ENCODE measurements around the gene ERC2.

ERC2 gene

GRCh38 chr3:55572816-55573215, 895.5 kb downstream of the ERC2 start:
- no peak for DNase-seq (ENCODE audit: low read depth in 2 of 2, low spot score in 1 of 2)

DNA sequence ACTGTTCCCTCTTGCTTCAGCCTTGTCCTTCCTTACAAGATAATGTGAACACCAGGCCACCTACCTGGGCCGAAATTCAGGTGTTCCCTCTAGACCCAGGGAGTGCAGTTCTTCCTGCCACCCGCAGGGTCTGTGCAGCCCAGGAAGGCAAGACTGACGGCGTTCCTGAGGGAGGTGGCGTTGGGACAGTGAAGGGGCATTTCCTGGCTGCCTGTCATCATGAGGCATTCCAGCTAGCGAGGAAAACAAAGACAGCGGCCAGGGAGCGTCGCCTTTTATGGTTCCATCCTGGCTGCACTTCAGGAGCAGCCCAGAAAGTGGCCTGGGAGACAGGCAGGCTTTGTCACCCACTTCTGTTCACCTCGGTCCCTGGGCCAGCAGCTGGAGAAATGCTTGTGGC, 896.4 kb downstream of the ERC2 start:
- DNase-seq (ENCODE audit: low read depth in 2 of 2, low spot score in 1 of 2), result no peak

- DNase-seq (ENCODE audit: low read depth in 2 of 2, low spot score in 1 of 2), result no peak
Measured at GRCh38 chr3:55571216-55571813, 897.0 kb downstream of the ERC2 start.

GRCh38 chr3:55570271-55570711, 898.0 kb downstream of the ERC2 start:
- DNase-seq (ENCODE audit: low read depth in 2 of 2, low spot score in 1 of 2), result no peak

DNA sequence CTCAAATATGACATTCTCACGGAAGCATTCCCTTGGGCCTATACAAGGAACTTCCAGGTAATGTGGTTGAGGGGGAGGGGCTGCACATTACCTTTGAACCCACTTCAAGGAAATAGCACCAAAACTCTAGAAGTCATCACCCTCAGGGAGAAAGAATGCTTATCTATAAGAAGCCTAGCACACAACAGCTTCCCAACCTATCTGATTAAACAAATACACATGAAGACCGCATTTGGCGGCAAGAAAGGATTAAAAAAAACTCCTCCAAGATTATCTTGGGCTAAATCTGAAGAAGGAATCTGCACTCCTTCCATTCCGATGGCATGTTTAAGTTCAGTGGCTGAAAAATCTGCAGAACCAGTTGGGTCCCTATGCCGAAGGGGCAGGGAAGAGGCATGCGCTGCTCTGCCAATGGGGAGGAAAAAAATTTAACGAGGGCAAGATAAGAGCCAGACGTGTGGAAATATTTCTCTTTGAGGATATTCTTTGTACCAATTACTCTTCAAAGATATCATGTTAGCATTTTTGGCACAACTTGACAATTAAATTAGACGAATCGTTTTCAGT, 899.2 kb downstream of the ERC2 start:
- DNase-seq (ENCODE audit: low read depth in 2 of 2, low spot score in 1 of 2), result no peak

DNA sequence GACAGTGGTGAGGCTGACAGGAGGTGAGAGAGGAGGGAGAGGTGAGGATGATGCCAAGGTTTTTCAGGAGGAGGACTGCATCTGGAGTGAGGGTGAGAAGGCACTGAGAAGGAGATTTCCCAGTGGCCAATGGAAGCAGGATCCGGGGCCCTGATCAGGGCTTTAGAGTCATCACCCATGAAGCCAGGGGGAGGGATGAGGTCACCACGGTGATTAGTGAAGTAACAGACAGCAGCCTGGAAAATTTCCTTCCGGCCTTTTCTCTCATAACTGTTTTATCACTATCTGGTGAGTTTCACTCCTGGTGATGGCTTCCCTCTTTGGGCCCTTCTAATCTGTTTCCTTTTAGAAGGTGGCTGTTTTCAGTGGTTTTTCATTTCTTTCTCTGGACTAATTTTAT, 900.7 kb downstream of the ERC2 start:
- DNase-seq (ENCODE audit: low read depth in 2 of 2, low spot score in 1 of 2), result no peak

GRCh38 chr3:55567121-55567520, 901.1 kb downstream of the ERC2 start:
- no peak for DNase-seq (ENCODE audit: low read depth in 2 of 2, low spot score in 1 of 2)

DNA sequence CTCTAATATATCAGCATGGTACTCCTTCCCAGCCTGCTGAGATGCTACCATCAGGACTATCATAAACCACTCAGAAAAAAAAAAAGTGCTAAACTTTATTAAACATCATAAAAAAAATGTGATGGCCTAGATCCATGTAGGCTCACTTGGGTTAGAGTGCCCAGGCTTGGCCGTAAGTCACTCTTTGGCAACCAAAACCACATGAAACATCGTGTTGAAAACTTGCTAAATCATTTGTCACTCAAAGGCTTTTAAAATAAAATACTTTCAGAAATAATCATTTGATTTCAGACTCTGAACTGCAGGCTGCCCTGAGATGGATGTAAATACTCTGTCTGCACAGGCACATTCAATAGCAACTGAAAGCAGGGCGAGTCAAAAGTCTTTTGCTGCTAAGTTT, 902.7 kb downstream of the ERC2 start:
- DNase-seq (ENCODE audit: low read depth in 2 of 2, low spot score in 1 of 2), result no peak

DNA sequence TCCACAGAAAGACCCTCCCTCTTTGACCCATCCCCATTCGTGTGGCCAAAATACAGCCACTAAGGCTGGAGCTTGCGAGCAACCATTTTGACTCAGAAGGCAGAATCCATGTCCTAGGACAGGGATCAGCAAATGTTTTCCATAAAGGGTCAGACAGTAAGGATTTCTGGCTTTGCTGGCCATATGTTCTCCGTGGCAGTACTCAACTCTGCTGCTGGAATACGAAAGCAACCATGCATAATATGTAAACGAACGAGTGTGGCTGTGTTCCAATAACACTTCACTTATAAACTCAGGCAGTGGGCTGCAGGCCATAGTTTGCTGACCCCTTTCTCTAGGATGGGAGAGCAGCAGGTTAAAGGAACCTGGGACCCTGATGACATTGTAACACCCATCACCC, 903.5 kb downstream of the ERC2 start:
- DNase-seq (ENCODE audit: low read depth in 2 of 2, low spot score in 1 of 2), result no peak

- DNase-seq (ENCODE audit: low read depth in 2 of 2, low spot score in 1 of 2), result no peak
Measured at GRCh38 chr3:55562700-55563099, 905.6 kb downstream of the ERC2 start.

- DNase-seq (ENCODE audit: low read depth in 2 of 2, low spot score in 1 of 2), result no peak
Measured at GRCh38 chr3:55559500-55560423, 908.5 kb downstream of the ERC2 start.

DNA sequence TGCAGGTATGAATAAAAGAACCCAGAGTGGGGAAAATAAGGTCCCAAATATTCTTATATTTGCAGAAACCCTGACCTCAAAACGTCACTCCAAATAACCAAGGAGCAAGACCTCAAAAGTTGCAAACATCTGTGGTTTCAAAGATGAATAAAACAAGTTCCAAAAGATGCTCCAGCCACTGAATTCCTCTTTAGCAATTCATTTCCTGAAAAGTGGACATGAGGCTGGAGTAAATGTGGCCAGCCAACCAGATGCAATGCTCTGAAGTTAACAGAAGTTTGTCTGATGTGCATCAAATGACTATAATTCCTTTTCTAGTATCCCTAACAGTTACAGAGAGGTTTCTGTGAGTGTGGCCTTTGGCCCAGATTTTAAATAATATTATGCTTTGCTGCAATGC, 910.0 kb downstream of the ERC2 start:
- DNase-seq (ENCODE audit: low read depth in 2 of 2, low spot score in 1 of 2), result no peak

- DNase-seq (ENCODE audit: low read depth in 2 of 2, low spot score in 1 of 2), result no peak
Measured at GRCh38 chr3:55557549-55557948, 910.7 kb downstream of the ERC2 start.

DNA sequence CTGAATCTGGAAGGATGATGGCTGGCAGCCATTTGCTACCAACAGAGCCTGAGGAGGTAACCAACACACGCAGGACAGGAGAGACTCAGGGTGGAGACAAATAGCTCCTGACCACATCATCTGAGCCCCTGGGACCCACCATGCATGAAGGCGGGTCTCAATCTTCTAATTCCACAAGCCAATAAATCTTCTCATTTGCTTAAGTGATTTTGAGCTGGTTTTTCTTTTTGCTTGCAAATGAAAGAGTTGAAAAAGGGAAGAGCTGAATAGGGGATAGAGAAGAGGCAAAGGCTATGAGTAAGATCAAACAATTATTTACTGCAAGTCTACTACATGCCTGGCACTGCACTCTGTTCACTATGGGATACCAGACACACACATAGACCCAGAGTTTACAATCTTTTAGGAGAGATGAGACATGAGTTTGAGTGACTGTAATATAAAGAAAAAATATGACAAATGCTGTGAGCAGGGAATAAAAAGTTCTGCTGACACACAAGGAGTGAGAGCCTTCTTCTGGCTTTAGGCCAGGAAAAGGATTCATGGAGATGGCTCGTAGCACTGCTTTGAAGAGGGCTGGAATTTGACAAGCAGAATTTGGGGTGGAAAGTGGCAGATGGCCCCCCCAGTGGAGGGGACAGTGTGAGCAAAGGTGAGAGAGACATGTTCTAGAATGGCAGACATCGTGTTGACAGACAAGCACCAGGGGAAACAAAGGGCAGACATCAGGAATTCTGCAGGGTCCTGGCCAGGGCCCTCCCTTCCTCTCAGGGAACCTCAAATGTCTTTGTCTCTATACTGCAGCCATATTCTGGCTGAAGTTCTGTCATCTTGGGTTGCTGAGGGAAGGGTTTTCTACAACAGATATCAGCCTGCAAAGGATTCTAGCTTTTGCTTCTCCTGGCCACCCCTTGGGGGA, 911.4 kb downstream of the ERC2 start:
- no peak for DNase-seq (ENCODE audit: low read depth in 2 of 2, low spot score in 1 of 2)

DNA sequence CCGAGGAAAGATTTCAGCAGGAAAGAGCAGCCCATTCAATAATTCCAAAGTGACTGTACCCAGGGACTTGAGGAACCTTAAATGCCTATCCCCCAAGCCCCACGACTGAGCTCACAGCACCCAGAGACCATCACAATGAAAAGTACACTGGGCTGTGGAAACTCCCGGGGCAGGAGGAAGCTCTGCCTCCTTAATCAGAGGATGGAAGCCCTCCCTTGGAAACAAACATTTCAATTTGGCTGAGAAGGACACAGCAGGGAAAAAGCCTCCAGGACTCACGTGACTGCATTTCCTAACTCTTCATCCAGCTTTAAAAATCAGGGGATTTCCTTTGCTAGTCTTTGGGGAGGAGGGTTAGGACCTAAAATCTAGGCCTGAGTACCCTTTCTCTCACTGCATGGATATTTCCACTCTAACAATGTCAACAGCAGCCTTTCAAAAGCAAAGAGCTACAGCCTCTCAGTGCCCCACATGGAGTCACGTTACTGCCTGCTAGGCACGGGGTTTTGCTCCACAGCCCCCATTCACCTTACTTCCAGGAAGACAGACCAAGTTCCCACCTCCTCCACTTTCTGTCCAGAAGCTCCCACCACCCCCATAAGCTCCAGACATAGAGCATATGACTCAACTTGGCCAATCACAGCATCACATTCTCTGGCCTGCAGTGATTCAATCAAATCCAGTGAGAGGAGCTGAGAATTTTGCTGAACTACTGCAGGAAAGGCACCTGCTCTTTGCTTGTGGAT, 912.2 kb downstream of the ERC2 start:
- DNase-seq (ENCODE audit: low read depth in 2 of 2, low spot score in 1 of 2), result no peak

DNA sequence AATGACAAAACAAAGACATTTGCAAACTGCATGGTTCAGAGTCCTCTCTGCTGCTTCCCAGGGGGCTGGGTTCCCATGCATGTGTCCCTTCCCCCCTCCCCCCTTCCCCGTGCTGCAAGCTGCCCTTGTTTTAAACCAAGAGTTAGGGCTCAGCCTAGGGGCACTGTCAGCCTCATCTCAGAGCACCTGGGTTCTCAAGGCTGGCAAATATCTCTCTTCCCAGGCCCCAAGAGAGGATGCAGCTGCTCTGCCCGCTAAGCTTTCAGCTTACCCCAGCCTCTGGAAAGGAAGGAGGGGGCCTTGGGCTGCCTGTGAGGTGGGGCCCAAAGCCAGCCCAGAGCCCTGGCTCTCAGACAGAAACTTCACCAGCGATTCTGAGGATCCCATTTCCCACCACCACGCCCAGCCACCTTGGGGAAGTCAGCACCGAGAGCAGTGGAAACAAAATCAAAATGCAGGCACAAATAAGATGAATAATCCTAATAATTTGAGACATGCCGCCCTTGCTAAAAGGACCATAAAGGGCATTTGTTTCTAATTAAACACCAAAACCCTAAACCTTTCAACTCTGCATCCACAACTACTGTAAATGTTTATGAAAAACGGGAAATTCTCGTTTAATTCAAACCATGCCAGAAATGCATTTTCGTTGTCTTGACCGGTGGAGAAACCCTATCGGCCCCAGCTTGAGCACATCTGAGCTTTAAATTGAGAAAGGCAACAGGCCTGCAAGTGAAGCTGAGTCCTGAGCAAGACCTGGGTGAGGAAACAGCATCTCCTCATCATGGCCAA, 913.4 kb downstream of the ERC2 start:
- no peak for DNase-seq (ENCODE audit: low read depth in 2 of 2, low spot score in 1 of 2)

- no peak for DNase-seq (ENCODE audit: low read depth in 2 of 2, low spot score in 1 of 2)
Measured at GRCh38 chr3:55551644-55552043, 916.6 kb downstream of the ERC2 start.

- no peak for DNase-seq (ENCODE audit: low read depth in 2 of 2, low spot score in 1 of 2)
Measured at GRCh38 chr3:55549177-55549576, 919.1 kb downstream of the ERC2 start.

- DNase-seq (ENCODE audit: low read depth in 2 of 2, low spot score in 1 of 2), result no peak
Measured at GRCh38 chr3:55546866-55547669, 921.2 kb downstream of the ERC2 start.

Measured in stimulated activated CD8-positive, alpha-beta memory T cell treated with anti-CD3 and anti-CD28 coated beads, Interleukin-4, amount 100 ng/mL, for 4 hours (primary cell).